ENCODE data around the gene UNC13B.

Gene UNC13B

GRCh38 chr9:35280399-35280798 is 118.6 kb downstream of the UNC13B start:
- DNase-seq = no peak

GRCh38 chr9:35285731-35286130 is 123.9 kb downstream of the UNC13B start:
- DNase-seq = no peak

- no peak for DNase-seq
Observed at GRCh38 chr9:35286381-35286780, 124.6 kb downstream of the UNC13B start.

GRCh38 chr9:35287987-35288632 is 126.3 kb downstream of the UNC13B start:
- no peak for DNase-seq

- no peak for DNase-seq
Observed at GRCh38 chr9:35288778-35289177, 127.0 kb downstream of the UNC13B start.

- DNase-seq = no peak
Observed at GRCh38 chr9:35293376-35293964, 131.7 kb downstream of the UNC13B start.

GRCh38 chr9:35294066-35294465 is 132.3 kb downstream of the UNC13B start:
- no peak for DNase-seq

GRCh38 chr9:35294556-35294955 is 132.7 kb downstream of the UNC13B start:
- DNase-seq = no peak

- no peak for DNase-seq
Observed at GRCh38 chr9:35295369-35296036, 133.7 kb downstream of the UNC13B start.

GRCh38 chr9:35303567-35303966 is 141.8 kb downstream of the UNC13B start:
- DNase-seq = no peak

GRCh38 chr9:35306283-35306682 is 144.5 kb downstream of the UNC13B start:
- no peak for DNase-seq

- DNase-seq = no peak
Observed at GRCh38 chr9:35308316-35308715, 146.5 kb downstream of the UNC13B start.

GRCh38 chr9:35311891-35312639 is 150.3 kb downstream of the UNC13B start:
- no peak for DNase-seq

GRCh38 chr9:35313460-35313859 is 151.7 kb downstream of the UNC13B start:
- DNase-seq = no peak

GRCh38 chr9:35313916-35314315 is 152.1 kb downstream of the UNC13B start:
- DNase-seq = no peak

- no peak for DNase-seq
Observed at GRCh38 chr9:35318741-35319140, 156.9 kb downstream of the UNC13B start.

GRCh38 chr9:35322075-35322885 is 160.5 kb downstream of the UNC13B start:
- DNase-seq = no peak

- no peak for DNase-seq
Observed at GRCh38 chr9:35324966-35325365, 163.2 kb downstream of the UNC13B start.

- DNase-seq = no peak
Observed at GRCh38 chr9:35333551-35333950, 171.7 kb downstream of the UNC13B start.

GRCh38 chr9:35335164-35335563 is 173.4 kb downstream of the UNC13B start:
- DNase-seq = no peak

GRCh38 chr9:35338086-35338485 is 176.3 kb downstream of the UNC13B start:
- DNase-seq = no peak

GRCh38 chr9:35338561-35339274 is 176.9 kb downstream of the UNC13B start:
- DNase-seq = no peak
